GM21529 (cell line): ENCODE data around the gene UTF1.

Source experiments
- ATAC-seq: cut with Tn5 transposase; IDR thresholded peaks from one replicate; pipeline ENCODE4 v1.9.1; 2021; ENCODE audit not compliant: unreplicated experiment

The UTF1 gene

GRCh38 chr10:133230044-133230361, at the start of gene UTF1:
Gene UTF1 (plus strand): TSS chr10:133230217. CDS start chr10:133230289, 72 bp downstream.
- ATAC-seq: no peak

- no peak for ATAC-seq
Observed at GRCh38 chr10:133180965-133181639, 48.9 kb upstream of the UTF1 start.

GRCh38 chr10:133182190-133182589, 47.8 kb upstream of the UTF1 start:
- ATAC-seq: no peak

- no peak for ATAC-seq
Observed at GRCh38 chr10:133182791-133183645, 47.0 kb upstream of the UTF1 start.

- no peak for ATAC-seq
Observed at GRCh38 chr10:133183646-133184378, 46.2 kb upstream of the UTF1 start.

- no peak for ATAC-seq
Observed at GRCh38 chr10:133184591-133185244, 45.3 kb upstream of the UTF1 start.

GRCh38 chr10:133185421-133185820, 44.6 kb upstream of the UTF1 start:
- no peak for ATAC-seq

- no peak for ATAC-seq
Observed at GRCh38 chr10:133185916-133186315, 44.1 kb upstream of the UTF1 start.

- ATAC-seq: no peak
Observed at GRCh38 chr10:133186416-133187090, 43.5 kb upstream of the UTF1 start.

GRCh38 chr10:133187091-133187905, 42.7 kb upstream of the UTF1 start:
- no peak for ATAC-seq

- no peak for ATAC-seq
Observed at GRCh38 chr10:133187906-133188681, 41.9 kb upstream of the UTF1 start.

- ATAC-seq: no peak
Observed at GRCh38 chr10:133189256-133189655, 40.8 kb upstream of the UTF1 start.

- no peak for ATAC-seq
Observed at GRCh38 chr10:133189726-133190125, 40.3 kb upstream of the UTF1 start.

GRCh38 chr10:133190225-133190624, 39.8 kb upstream of the UTF1 start:
- no peak for ATAC-seq

- no peak for ATAC-seq
Observed at GRCh38 chr10:133191651-133192050, 38.4 kb upstream of the UTF1 start.

GRCh38 chr10:133194151-133194550, 35.9 kb upstream of the UTF1 start:
- no peak for ATAC-seq

GRCh38 chr10:133195096-133195495, 34.9 kb upstream of the UTF1 start:
- ATAC-seq: no peak

- ATAC-seq: no peak
Observed at GRCh38 chr10:133195611-133196010, 34.4 kb upstream of the UTF1 start.
